Spinal cord (tissue), 10 donors: ENCODE results near the gene GHRH. TPM values are rescaled to one million over a fixed set of nuclear protein-coding genes. Genes with fewer than 3 reads are reported as not detected.
A peak's percentile ranks its signal among the peaks of the same experiment; 100 is the strongest.

Source experiments
- DNase-seq, 6 donors: peaks; one replicate each; pipeline versions ENCODE4 v3.0.0 to v3.0.0-alpha.2; 2013 to 2015; ENCODE audit warnings: low spot score in 6 of 6, low read depth in 4 of 6
- H3K27ac ChIP-seq: one replicate; pipeline ENCODE4 v1.5.1; 2013; ENCODE audit warnings: low read depth, low read length, control low read depth
- H3K27me3 ChIP-seq: one replicate; pipeline ENCODE4 v1.6.1; 2013; ENCODE audit warnings: low read length; ENCODE audit not compliant: control insufficient read depth, insufficient read depth
- H3K36me3 ChIP-seq: one replicate; pipeline ENCODE4 v1.6.1; 2013; ENCODE audit warnings: low read length; ENCODE audit not compliant: control insufficient read depth, insufficient read depth
- H3K4me1 ChIP-seq: one replicate; pipeline ENCODE4 v1.6.1; 2013; ENCODE audit warnings: low read length; ENCODE audit not compliant: control insufficient read depth, insufficient read depth
- H3K4me3 ChIP-seq: one replicate; pipeline ENCODE4 v1.5.1; 2013; ENCODE audit warnings: low read depth, low read length, control low read depth
- H3K9me3 ChIP-seq: one replicate; pipeline ENCODE4 v1.6.1; 2013; ENCODE audit warnings: low read length; ENCODE audit not compliant: control insufficient read depth, insufficient read depth
- WGBS: methylation state at CpG from one replicate; pipeline ENCODE4 v1.1.5; 2013; ENCODE audit warnings: missing lambda C conversion rate; ENCODE audit not compliant: insufficient coverage; 5-methylcytosine and 5-hydroxymethylcytosine counted together
- long read RNA-seq, 4 donors: transcript quantifications; one replicate each; lab custom pipeline, GENCODE V29; 2026
- polyA plus RNA-seq, 2 donors: library from polyadenylated mRNA; unstranded; fragments of 120-200 nt; gene quantifications; one replicate each; pipeline ENCODE4 v1.2.1, GENCODE V29; 2013; ENCODE audit not compliant: insufficient read length in 2 of 2
- total RNA-seq, 2 donors: library from RNA; depleted of rRNA in 1 of 2; stranded (reverse); fragments of 120-200 nt in 1 of 2; fragments of >200 nt in 1 of 2; gene quantifications; one replicate each; pipeline versions ENCODE4 v1.2.3 to v1.2.4, GENCODE V29; 2013 to 2014
- donor health status: healthy.

GHRH gene
- total RNA-seq, result not detected
- polyA plus RNA-seq, result not detected
- long read RNA-seq, donor 1, result 0 reads
- long read RNA-seq, donor 2, result 0 reads
- long read RNA-seq, donor 3, result 0 reads
- long read RNA-seq, donor 4, result 0 reads

DNA sequence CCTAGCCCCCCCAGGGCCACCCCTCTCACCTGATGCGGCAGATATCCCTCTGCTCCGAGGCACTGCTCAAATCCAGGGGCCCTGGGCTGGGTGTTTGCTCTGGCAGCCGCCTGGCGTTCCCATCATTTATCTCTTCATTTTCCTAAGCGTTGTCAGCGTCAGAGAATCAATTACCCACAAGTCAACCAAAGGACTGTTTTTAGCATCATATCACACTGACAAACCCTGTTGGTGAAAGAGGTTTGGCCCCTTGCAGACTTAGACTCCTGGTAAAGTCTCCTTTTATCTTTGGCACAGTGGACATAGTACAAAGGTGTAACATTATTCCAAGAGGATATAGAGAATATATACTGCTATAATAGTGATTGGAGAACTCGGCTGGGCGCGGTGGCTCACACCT lies at the start of gene GHRH:
TSS of gene GHRH (minus strand) at position 101 of the 400 bp plus-strand sequence. CDS start 4,925 bp downstream, outside the sequence.
- no peaks in the 10 kb centered on the region for H3K9me3 ChIP-seq
- 94% methylated on average over 2 of the region's 9 CpGs for WGBS
- no peak within 1 kb of the TSS for H3K4me3 ChIP-seq
- H3K4me1 ChIP-seq, result peaks cover 10% of the 10 kb centered on the region
- H3K27ac ChIP-seq, result no peak within 1 kb of the TSS
- H3K27me3 ChIP-seq, result no peaks in the 10 kb centered on the region
- DNase-seq, result no peak
- H3K36me3 ChIP-seq, result no peaks in the 10 kb centered on the region

GRCh38 chr20:37310951-37311350 lies 49.3 kb upstream of the GHRH start:
- no peak overlapping the region for H3K27ac ChIP-seq
- H3K4me3 ChIP-seq, result no peak overlapping the region
- peaks cover 36% of the 10 kb centered on the region for H3K4me1 ChIP-seq
- DNase-seq, result no peak
- no peaks in the 10 kb centered on the region for H3K9me3 ChIP-seq
- 75% methylated on average over 11 of the region's 11 CpGs for WGBS
- peaks cover 76% of the 10 kb centered on the region for H3K36me3 ChIP-seq
- H3K27me3 ChIP-seq, result no peaks in the 10 kb centered on the region

DNA sequence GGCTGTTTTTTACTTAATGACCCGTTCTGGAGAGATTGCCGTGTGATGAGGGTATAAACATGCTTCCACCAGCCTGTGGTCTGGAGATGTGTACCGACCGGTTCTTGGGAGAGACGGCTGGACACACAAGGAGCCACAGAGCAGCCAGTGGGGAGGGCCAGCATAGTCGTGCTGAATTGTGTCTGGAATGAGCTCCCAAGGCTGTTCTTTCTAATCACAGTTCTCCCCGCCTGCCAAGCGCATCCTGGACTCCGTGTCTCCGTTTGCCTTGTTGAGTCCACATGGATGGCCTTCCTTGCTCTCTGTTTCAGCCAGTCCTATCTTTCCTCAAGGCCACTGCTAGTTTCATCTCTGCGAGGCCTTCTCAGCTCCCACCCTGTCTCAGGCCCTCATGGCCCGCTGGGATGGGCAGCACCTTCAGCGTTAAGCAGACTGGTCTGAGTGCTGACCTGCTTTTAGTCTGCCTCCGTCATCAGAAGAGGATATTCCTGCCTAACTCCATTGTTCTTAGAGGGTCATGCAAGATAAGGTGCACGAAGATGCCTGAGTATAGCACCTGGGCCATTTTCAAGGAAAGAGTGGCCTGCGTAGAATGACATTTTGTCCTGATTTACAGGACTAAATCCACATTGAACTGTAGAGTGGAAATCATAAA lies 48.4 kb upstream of the GHRH start:
- no peak overlapping the region for H3K27ac ChIP-seq
- no peaks in the 10 kb centered on the region for H3K9me3 ChIP-seq

DNA sequence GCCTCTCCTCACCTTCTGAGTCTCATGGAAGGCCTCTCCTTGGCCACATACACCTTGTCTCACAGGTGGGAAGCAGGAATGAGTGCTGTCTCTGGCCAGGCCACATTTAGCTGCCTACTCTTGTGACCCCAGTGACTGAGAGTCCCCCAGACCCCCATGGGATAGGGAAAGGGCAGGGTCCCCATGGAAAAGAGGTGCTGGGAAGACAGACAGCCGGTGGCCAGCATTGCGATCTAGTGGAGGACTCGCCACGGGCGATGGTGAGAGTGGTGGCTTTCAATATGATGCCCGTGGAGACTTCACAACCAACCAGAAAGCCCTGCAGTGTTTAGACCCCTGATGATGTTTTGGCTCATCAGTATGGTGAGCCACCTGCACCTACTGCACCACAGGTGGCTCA lies 47.7 kb upstream of the GHRH start:
- Histone ChIP-seq H3K4me3 (no peak overlapping the region), H3K4me1 (peaks cover 20% of the 10 kb centered on the region), H3K27ac (no peak overlapping the region), H3K36me3 (peaks cover 62% of the 10 kb centered on the region), H3K9me3 (no peaks in the 10 kb centered on the region), H3K27me3 (no peaks in the 10 kb centered on the region)
- no peak for DNase-seq
- 93% methylated on average over 6 of the region's 6 CpGs for WGBS

More for the DNA sequence above, 48.4 kb upstream of the GHRH start:
- DNase-seq, result peak in 1 of 6 donors; percentile 29
- H3K4me1 ChIP-seq, result peaks cover 27% of the 10 kb centered on the region
- no peak overlapping the region for H3K4me3 ChIP-seq
- H3K36me3 ChIP-seq, result peaks cover 67% of the 10 kb centered on the region
- no peaks in the 10 kb centered on the region for H3K27me3 ChIP-seq
- 67% methylated on average over 16 of the region's 16 CpGs for WGBS

GRCh38 chr20:37308086-37309050 lies 46.8 kb upstream of the GHRH start:
- Histone ChIP-seq H3K4me3 (no peak overlapping the region), H3K9me3 (no peaks in the 10 kb centered on the region), H3K27ac (no peak overlapping the region), H3K27me3 (no peaks in the 10 kb centered on the region), H3K36me3 (peaks cover 53% of the 10 kb centered on the region), H3K4me1 (peaks cover 16% of the 10 kb centered on the region)
- 86% methylated on average over 4 of the region's 8 CpGs for WGBS
- DNase-seq, result no peak

DNA sequence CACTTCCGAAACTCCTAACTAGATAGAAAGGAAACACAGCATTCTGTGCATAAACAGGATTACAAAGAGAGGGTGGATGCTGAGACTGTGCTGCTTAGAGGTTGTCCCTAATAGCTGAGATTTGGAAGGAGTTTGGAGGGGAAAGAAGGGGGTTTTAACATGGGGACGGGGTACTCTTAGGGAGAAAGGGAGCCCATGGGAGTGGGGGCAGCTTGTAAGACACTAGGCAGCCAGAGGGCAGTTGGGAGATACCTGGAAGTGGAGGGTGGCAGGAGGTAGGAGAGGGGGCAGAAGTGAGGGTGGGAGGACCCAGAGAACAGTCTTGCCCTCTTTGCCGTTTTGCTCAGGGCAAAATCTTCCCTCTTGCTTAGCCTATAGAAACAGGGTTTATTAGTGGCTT lies 44.2 kb upstream of the GHRH start:
- Histone ChIP-seq H3K36me3 (peaks cover 47% of the 10 kb centered on the region), H3K4me1 (peaks cover 11% of the 10 kb centered on the region), H3K27ac (peak overlapping the region; percentile 43), H3K27me3 (no peaks in the 10 kb centered on the region), H3K4me3 (no peak overlapping the region), H3K9me3 (no peaks in the 10 kb centered on the region)
- whole genome bisulfite sequencing, result 93% methylated on average over 1 of the region's 3 CpGs
- no peak for DNase-seq

DNA sequence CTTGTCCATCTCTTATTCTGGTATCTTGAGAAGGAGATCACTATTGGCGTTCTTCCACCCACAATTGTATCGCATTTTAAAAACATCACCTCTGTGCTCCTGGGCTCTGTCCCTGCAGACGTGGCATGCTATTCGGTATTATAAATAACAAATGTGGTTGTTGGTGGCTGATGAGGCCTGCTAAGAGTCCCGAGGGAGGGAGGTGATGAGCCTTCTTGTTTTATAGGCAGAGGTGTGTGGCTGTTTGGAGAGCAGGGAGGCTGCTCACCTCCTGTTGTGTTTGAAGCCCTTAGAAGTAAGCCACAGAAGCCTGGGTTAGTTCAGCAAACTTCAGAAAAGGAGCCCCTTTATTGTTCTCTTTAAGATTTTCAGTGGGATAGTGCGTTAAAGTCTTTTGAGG lies 43.5 kb upstream of the GHRH start:
- H3K4me1 ChIP-seq, result peaks cover 5% of the 10 kb centered on the region
- DNase-seq, result no peak
- no peaks in the 10 kb centered on the region for H3K9me3 ChIP-seq
- H3K27me3 ChIP-seq, result no peaks in the 10 kb centered on the region
- no peak overlapping the region for H3K4me3 ChIP-seq
- H3K36me3 ChIP-seq, result peaks cover 41% of the 10 kb centered on the region
- 31% methylated on average over 3 of the region's 6 CpGs for WGBS
- no peak overlapping the region for H3K27ac ChIP-seq

DNA sequence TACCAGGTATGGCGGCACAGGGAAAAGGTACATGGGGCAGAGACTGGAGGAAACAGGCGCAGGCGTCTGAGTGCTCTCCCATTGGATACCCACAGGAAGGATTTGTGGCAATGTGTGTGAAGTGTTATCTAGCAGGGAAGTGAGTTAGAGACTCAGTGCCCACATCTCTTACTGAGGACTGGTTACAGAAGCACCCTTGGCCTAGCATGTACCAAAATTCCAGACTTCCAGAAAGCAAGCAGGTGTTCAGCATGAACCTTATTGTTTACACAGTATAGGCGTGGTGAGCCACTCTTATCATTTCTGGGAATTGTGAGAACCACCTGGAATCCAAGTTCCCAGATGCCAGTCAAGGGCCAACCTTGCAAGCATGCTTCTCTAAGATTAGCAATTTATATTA lies 42.0 kb upstream of the GHRH start:
- WGBS, result 95% methylated on average over 4 of the region's 4 CpGs
- no peaks in the 10 kb centered on the region for H3K9me3 ChIP-seq
- H3K36me3 ChIP-seq, result peaks cover 34% of the 10 kb centered on the region
- no peak overlapping the region for H3K4me3 ChIP-seq
- H3K27ac ChIP-seq, result no peak overlapping the region
- no peaks in the 10 kb centered on the region for H3K27me3 ChIP-seq
- peaks cover 6% of the 10 kb centered on the region for H3K4me1 ChIP-seq
- DNase-seq, result no peak

DNA sequence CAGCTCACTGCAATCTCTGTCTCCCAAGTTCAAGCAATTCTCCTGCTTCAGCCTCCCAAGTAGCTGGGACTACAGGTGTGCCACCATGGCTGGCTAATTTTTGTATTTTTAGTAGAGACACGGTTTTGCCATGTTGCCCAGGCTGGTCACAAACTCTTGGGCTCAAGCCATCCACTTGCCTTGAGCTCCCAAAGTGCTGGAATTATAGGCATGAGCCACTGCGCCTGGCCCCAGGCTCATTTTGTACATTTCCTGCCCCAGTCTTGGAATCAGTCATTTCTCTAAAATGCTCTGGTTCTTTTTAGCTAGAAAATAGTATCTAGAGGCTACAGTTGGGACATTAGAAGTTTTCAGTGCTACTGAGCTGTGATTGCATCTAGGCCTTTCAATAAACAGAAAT lies 41.4 kb upstream of the GHRH start:
- 100% methylated on average over 2 of the region's 2 CpGs for WGBS
- no peaks in the 10 kb centered on the region for H3K27me3 ChIP-seq
- no peaks in the 10 kb centered on the region for H3K9me3 ChIP-seq
- no peak for DNase-seq
- H3K4me3 ChIP-seq, result no peak overlapping the region
- H3K27ac ChIP-seq, result no peak overlapping the region
- peaks cover 6% of the 10 kb centered on the region for H3K4me1 ChIP-seq
- H3K36me3 ChIP-seq, result peaks cover 28% of the 10 kb centered on the region
